ENCODE results near the gene DNM1. TPM values are rescaled to one million over a fixed set of nuclear protein-coding genes. Genes with fewer than 3 reads are reported as not detected.

DNM1 gene
- total RNA-seq, 1 experiment from 2014 or later: 2.0 TPM

- CTCF ChIA-PET: no interaction called here
- TF ChIP-seq, protein P1, sequence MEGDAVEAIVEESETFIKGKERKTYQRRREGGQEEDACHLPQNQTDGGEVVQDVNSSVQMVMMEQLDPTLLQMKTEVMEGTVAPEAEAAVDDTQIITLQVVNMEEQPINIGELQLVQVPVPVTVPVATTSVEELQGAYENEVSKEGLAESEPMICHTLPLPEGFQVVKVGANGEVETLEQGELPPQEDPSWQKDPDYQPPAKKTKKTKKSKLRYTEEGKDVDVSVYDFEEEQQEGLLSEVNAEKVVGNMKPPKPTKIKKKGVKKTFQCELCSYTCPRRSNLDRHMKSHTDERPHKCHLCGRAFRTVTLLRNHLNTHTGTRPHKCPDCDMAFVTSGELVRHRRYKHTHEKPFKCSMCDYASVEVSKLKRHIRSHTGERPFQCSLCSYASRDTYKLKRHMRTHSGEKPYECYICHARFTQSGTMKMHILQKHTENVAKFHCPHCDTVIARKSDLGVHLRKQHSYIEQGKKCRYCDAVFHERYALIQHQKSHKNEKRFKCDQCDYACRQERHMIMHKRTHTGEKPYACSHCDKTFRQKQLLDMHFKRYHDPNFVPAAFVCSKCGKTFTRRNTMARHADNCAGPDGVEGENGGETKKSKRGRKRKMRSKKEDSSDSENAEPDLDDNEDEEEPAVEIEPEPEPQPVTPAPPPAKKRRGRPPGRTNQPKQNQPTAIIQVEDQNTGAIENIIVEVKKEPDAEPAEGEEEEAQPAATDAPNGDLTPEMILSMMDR (IDR thresholded peaks at IDR 0.05; ENCODE audit: unreplicated experiment): no peak
- no peaks in the 10 kb centered on the region for H3K9me3 Mint-ChIP-seq (ENCODE audit: unreplicated experiment)
- no peak overlapping the region for H3K4me3 Mint-ChIP-seq (ENCODE audit: unreplicated experiment)
- no peak overlapping the region for H3K27ac Mint-ChIP-seq (ENCODE audit: low read depth, unreplicated experiment)
- no peaks in the 10 kb centered on the region for H3K36me3 Mint-ChIP-seq (ENCODE audit: insufficient read depth, unreplicated experiment)
- no peak for DNase-seq (ENCODE audit: unreplicated experiment)
- H3K27me3 Mint-ChIP-seq (ENCODE audit: insufficient read depth, unreplicated experiment): no peaks in the 10 kb centered on the region
- no TSS peak for BruUV-seq (replicated peaks)
- intact Hi-C loops (cut with micrococcal nuclease): no loop called here
- POLR2A ChIA-PET: no interaction called here
- H3K4me1 Mint-ChIP-seq (ENCODE audit: insufficient read depth, unreplicated experiment): no peaks in the 10 kb centered on the region
These were observed 41.7 kb downstream of the DNM1 start for GRCh38 chr9:128244837-128245231.

GRCh38 chr9:128245421-128246151 is 42.4 kb downstream of the DNM1 start:
- ChIA-PET CTCF (interaction anchor here (0.6 kb wide), 1 partner anchor 50 kb away, joined by 3 read pairs; no protein-coding TSS in a partner anchor), POLR2A (no interaction called here)
- no peak for DNase-seq (ENCODE audit: unreplicated experiment)
- BruUV-seq (replicated peaks): no TSS peak
- Mint-ChIP-seq H3K9me3 (ENCODE audit: unreplicated experiment) (no peaks in the 10 kb centered on the region), H3K27me3 (ENCODE audit: insufficient read depth, unreplicated experiment) (no peaks in the 10 kb centered on the region), H3K4me3 (ENCODE audit: unreplicated experiment) (no peak overlapping the region), H3K36me3 (ENCODE audit: insufficient read depth, unreplicated experiment) (no peaks in the 10 kb centered on the region), H3K4me1 (ENCODE audit: insufficient read depth, unreplicated experiment) (no peaks in the 10 kb centered on the region), H3K27ac (ENCODE audit: low read depth, unreplicated experiment) (no peak overlapping the region)
- intact Hi-C loops (cut with micrococcal nuclease): no loop called here
- TF ChIP-seq, protein P1 (IDR thresholded peaks at IDR 0.05; ENCODE audit: unreplicated experiment): no peak

DNA sequence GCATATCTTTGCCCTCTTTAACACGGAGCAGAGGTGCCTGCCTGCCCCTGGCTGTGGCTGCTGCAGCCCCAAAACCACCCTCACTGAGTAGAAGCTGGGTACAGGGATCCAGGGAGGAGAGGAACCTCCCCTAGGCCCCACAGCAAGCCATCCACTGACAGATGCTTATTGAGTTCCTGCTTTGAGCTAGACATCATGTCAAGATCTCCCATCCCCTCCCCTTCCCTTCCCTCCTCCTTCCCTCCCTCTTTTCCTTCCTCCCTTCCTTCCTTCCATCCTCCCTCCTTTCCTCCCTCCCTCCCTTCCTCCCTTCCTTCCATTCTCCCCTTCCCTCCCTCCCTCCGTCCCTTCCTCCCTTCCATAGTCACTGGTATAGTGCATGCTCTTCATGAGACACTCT is 43.3 kb downstream of the DNM1 start:
- POLR2A ChIA-PET: no interaction called here
- Mint-ChIP-seq H3K27ac (ENCODE audit: low read depth, unreplicated experiment) (no peak overlapping the region), H3K27me3 (ENCODE audit: insufficient read depth, unreplicated experiment) (no peaks in the 10 kb centered on the region), H3K4me3 (ENCODE audit: unreplicated experiment) (no peak overlapping the region), H3K4me1 (ENCODE audit: insufficient read depth, unreplicated experiment) (peaks cover 7% of the 10 kb centered on the region), H3K36me3 (ENCODE audit: insufficient read depth, unreplicated experiment) (no peaks in the 10 kb centered on the region), H3K9me3 (ENCODE audit: unreplicated experiment) (no peaks in the 10 kb centered on the region)
- CTCF ChIA-PET: no interaction called here
- TF ChIP-seq, protein P1 (IDR thresholded peaks at IDR 0.05; ENCODE audit: unreplicated experiment): no peak
- BruUV-seq (replicated peaks): no TSS peak
- intact Hi-C loops (cut with micrococcal nuclease): no loop called here
- DNase-seq (ENCODE audit: unreplicated experiment): no peak

DNA sequence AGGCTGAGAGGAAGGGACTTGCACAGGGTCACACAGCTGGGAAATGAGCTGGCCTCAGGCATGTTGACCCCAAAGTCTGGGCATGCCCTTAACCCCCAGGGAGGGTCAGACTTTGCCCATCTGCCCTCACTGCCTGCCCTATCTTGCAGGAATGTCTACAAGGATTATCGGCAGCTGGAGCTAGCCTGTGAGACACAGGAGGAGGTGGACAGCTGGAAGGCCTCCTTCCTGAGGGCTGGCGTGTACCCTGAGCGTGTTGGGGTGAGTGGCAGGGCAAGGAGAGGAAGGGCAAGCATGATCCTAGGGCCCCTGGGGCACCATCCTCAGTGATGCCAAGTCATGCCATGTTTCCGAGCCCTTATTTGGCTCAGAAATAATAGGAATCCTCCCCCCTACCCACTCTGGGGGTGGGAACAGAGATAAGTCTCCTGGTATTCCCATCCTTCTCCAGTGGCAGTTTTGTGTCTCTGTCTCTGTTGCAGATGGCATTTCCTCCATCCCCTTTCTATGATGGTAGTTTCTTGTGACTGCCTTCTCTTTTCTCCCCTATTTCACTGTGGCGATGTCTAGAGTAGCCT is 44.1 kb downstream of the DNM1 start:
- Mint-ChIP-seq H3K4me3 (ENCODE audit: unreplicated experiment) (no peak overlapping the region), H3K36me3 (ENCODE audit: insufficient read depth, unreplicated experiment) (no peaks in the 10 kb centered on the region), H3K4me1 (ENCODE audit: insufficient read depth, unreplicated experiment) (peaks cover 10% of the 10 kb centered on the region), H3K27ac (ENCODE audit: low read depth, unreplicated experiment) (no peak overlapping the region), H3K9me3 (ENCODE audit: unreplicated experiment) (no peaks in the 10 kb centered on the region), H3K27me3 (ENCODE audit: insufficient read depth, unreplicated experiment) (no peaks in the 10 kb centered on the region)
- intact Hi-C loops (cut with micrococcal nuclease): no loop called here
- TF ChIP-seq, protein P1 (IDR thresholded peaks at IDR 0.05; ENCODE audit: unreplicated experiment): no peak
- BruUV-seq (replicated peaks): no TSS peak
- no peak for DNase-seq (ENCODE audit: unreplicated experiment)
- CTCF ChIA-PET: no interaction called here
- POLR2A ChIA-PET: no interaction called here
